GM10248 (cell line): ENCODE measurements around the gene MRM1.

Source experiments
- CTCF ChIA-PET: fragments of 300-600 bp; sonication (Branson Sonifier 250); formaldehyde crosslinking; extraction: SDS; loops from one replicate; lab custom pipeline; 2021; ENCODE audit warnings: antibody characterized with exemption; lab: Yijun Ruan, JAX
- POLR2A ChIA-PET: fragments of 350-650 bp; sonication (Branson Sonifier 250); formaldehyde crosslinking; extraction: SDS; loops from one replicate; lab custom pipeline; 2020; ENCODE audit warnings: antibody characterized with exemption; lab: Yijun Ruan, JAX
- DNase-seq: peaks from one replicate; pipeline ENCODE4 v3.0.0; 2012; ENCODE audit errors: extremely low spot score
- CTCF ChIP-seq: IDR thresholded peaks from 2 replicates; pipeline ENCODE4 v1.5.1; 2012; ENCODE audit warnings: mild to moderate bottlenecking, low read depth; ENCODE audit errors: extremely low read depth, missing control alignments, control extremely low read depth

Gene MRM1

GRCh38 chr17:36593656-36594316, 7.6 kb upstream of the MRM1 start:
- no peak for TF ChIP-seq CTCF
- ChIA-PET POLR2A (no interaction called here), CTCF (interaction anchor here (5.3 kb wide), 1 partner anchor 9 kb away, joined by 43 read pairs; the partner anchor contains the start of gene MRM1)
- DNase-seq, result no peak

DNA sequence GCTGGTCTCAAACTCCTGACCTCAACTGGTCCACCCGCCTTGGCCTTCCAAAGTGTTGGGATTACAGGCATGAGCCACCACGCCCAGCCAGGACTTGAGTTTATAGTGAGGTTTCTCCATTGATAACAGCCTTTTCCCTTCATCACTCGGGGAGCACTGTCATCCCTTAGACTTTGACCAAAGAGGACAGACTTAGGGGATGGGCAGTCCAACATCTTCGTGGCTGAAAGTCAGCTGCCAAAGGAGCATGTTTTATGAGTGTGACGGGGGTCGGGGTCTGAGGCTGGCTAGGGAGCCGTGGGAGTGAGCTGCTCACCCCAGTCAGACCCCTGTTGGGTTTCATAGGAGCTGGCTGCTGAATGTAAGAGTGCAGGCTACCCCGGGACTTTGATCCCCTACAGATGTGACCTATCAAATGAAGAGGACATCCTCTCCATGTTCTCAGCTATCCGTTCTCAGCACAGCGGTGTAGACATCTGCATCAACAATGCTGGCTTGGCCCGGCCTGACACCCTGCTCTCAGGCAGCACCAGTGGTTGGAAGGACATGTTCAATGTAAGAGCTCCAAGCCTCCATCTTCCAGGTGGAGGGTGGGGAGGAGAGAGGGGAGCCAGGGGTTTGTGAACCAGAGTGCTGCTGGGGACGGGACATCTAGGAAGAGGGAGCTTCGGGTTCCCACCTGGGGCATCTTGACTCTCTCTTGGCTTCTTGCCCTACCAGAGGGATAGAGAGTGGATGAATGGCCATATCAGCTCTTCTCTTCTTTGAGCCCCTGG, 6.6 kb upstream of the MRM1 start:
- ChIA-PET POLR2A (no interaction called here), CTCF (interaction anchor here (5.3 kb wide), 1 partner anchor 8 kb away, joined by 43 read pairs; the partner anchor contains the start of gene MRM1)
- TF ChIP-seq CTCF, result no peak
- no peak for DNase-seq

DNA sequence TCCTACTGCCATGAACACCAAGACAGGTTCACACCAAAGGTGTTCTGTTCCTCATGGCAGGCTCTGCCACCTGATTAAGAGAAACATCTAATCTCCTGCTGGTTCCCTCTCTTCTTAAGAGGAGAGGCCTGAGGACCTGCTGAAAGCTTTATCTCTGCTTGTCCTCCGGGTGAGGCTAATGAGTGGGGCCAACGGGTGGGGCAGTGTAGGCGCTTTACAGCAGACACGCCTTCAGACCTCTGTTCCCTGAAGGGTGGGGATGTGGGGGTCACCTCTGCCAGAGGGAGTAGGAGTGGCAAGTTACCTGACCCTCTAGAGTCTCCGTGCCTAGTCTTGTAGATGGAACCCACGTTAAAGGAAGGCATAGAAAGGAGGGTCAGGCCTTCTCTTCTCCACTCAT, 4.2 kb upstream of the MRM1 start:
- ChIA-PET POLR2A (no interaction called here), CTCF (interaction anchor here (1.2 kb wide), 1 partner anchor 450 kb away, joined by 3 read pairs; no protein-coding TSS in a partner anchor)
- no peak for TF ChIP-seq CTCF
- no peak for DNase-seq

DNA sequence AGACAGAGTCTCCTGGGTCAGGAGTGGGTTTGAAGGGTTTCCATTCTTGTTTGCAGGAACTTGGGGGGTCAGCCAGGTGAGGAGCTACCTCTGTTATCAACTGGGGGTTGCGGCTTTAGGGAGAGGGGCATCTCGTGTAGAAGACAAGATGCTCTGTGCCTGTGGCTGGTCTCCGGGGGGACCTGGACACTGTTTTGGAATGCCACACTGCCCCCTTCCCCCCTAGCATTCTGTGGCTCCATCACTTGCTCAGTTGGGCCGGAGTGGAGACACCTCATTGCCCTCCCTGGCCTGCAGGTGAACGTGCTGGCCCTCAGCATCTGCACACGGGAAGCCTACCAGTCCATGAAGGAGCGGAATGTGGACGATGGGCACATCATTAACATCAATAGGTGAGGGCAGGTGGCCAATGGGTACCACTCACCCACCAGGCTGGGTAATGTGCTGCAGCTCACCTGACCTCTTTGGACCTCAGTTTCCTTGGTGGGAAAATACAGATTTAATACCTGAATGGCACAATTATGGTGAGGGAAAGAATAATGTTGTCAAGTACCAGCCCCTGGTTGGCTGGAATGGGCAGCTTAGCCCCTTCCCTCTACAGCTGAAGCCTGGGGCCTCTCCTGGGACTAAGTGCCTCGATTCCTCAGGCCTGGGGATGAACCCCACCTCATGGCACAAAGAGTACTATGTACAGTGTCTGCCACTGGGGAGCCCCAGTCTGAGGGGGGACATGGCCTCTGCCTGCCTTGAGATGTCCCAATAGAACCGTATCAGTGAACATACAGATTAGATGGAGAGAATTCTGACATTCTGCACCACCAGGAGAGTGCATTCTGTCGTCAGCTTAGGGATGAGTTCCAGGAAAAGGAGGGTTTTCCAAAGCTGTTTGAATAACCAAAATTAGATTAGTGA, 3.3 kb upstream of the MRM1 start:
- no peak for TF ChIP-seq CTCF
- POLR2A ChIA-PET, result no interaction called here
- CTCF ChIA-PET, result interaction anchor here (1.2 kb wide), 1 partner anchor 449 kb away, joined by 3 read pairs; no protein-coding TSS in a partner anchor
- no peak for DNase-seq

- no peak for TF ChIP-seq CTCF
- POLR2A ChIA-PET, result no interaction called here
- DNase-seq, result no peak
- CTCF ChIA-PET, result interaction anchor here (1.0 to 6.3 kb wide), 4 partner anchors 9 to 774 kb away, joined by 3 to 48 read pairs (median 3); no protein-coding TSS in a partner anchor
Observed at GRCh38 chr17:36598951-36599401, 2.4 kb upstream of the MRM1 start.
